ENCODE data around the gene DENND1A.

DENND1A gene

GRCh38 chr9:123419091-123419490, 510.8 kb downstream of the DENND1A start:
- no peak for DNase-seq

GRCh38 chr9:123418506-123418905, 511.4 kb downstream of the DENND1A start:
- DNase-seq = no peak

GRCh38 chr9:123418052-123418430, 511.9 kb downstream of the DENND1A start:
- no peak for DNase-seq

GRCh38 chr9:123417289-123418051, 512.5 kb downstream of the DENND1A start:
- no peak for DNase-seq

GRCh38 chr9:123416176-123416575, 513.8 kb downstream of the DENND1A start:
- no peak for DNase-seq

GRCh38 chr9:123414936-123415930, 514.7 kb downstream of the DENND1A start:
- no peak for DNase-seq

GRCh38 chr9:123414204-123414603, 515.7 kb downstream of the DENND1A start:
- DNase-seq = no peak

GRCh38 chr9:123412171-123412820, 517.6 kb downstream of the DENND1A start:
- DNase-seq = no peak

GRCh38 chr9:123411636-123412035, 518.3 kb downstream of the DENND1A start:
- DNase-seq = no peak

- DNase-seq = no peak
Measured at GRCh38 chr9:123411191-123411590, 518.7 kb downstream of the DENND1A start.

GRCh38 chr9:123410281-123410910, 519.5 kb downstream of the DENND1A start:
- no peak for DNase-seq

GRCh38 chr9:123408313-123409262, 521.3 kb downstream of the DENND1A start:
- no peak for DNase-seq

- DNase-seq = no peak
Measured at GRCh38 chr9:123407217-123407851, 522.6 kb downstream of the DENND1A start.

GRCh38 chr9:123406691-123407216, 523.2 kb downstream of the DENND1A start:
- no peak for DNase-seq

GRCh38 chr9:123406016-123406415, 523.9 kb downstream of the DENND1A start:
- DNase-seq = no peak

- DNase-seq = no peak
Measured at GRCh38 chr9:123402981-123403509, 526.9 kb downstream of the DENND1A start.

- peak; percentile 1 for DNase-seq
Measured at GRCh38 chr9:123401879-123402513, 527.9 kb downstream of the DENND1A start.

- no peak for DNase-seq
Measured at GRCh38 chr9:123400926-123401503, 528.9 kb downstream of the DENND1A start.

GRCh38 chr9:123399803-123400378, 530.0 kb downstream of the DENND1A start:
- DNase-seq = no peak

All from NCI-H526 treated with DMSO at 0.1 percent for 48 hours (cell line).